ENCODE data around the gene GSTM4.
"Not testable (repeated sequence)": the region's sequence is repeated elsewhere in the genome, so short reads cannot be mapped to it uniquely, and the experiment has no call there.

The GSTM4 gene

DNA sequence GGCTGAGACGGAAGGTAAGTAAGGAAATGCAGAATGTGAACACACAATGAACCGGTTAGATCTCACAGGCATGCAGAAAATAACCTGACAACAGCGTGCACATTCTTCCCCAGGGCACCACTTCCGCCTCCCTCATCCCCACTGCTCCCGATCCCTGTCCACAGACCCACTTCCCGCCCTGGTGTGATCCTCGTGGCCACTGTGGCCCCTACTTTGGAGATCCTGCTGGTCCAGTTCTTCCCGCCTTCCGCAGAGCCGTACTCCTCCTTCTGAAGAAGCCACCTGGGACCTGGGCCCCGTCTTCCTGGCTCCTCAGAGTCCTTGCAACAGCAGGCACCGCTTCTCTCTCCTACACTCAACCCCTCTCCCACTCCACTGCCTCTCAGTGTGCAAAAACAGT is 1.4 kb upstream of the GSTM4 start:
- no peak for DNase-seq
- intact Hi-C loops (cut with DNase I) = no loop called here

DNA sequence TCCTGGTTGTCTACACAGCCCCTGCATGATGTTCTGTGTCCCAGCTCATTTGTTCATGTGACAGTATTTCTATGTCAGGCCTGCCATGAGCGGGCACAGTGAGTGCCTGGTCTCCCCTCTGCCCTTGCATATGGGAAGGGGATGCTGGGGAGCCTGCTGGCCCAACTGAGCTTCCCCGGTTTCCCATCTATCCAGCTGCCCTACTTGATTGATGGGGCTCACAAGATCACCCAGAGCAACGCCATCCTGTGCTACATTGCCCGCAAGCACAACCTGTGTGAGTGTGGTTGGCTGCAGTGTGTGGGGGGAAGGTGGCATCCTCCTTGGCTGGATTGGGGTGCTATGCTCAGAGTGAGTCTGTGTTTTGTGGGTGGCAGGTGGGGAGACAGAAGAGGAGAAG is 1.5 kb downstream of the GSTM4 start:
- intact Hi-C loops (cut with DNase I) = no loop called here
- DNase-seq = peak in 1 of 42 donors; percentile 31

DNA sequence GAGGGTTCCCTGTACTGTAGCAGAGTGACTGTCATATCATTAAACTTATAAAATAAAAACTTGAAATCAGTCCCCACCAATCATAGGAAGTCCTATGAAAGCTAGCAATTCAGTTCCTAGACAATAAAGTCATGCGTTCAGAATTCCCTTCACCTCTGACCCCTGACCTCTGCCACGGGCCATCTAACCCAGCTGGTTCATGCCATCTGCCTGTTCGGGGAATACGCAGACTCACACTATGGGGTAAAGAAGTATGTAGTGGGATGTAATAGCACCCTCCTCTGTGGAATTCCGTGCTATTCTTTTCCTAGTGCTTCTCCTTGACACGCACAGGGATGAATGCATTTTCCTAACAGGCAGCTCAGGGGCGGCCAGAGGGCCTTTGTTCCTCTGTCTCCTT is 2.1 kb downstream of the GSTM4 start:
- DNase-seq = peak in 1 of 42 donors; percentile 31
- intact Hi-C loops (cut with DNase I) = no loop called here

DNA sequence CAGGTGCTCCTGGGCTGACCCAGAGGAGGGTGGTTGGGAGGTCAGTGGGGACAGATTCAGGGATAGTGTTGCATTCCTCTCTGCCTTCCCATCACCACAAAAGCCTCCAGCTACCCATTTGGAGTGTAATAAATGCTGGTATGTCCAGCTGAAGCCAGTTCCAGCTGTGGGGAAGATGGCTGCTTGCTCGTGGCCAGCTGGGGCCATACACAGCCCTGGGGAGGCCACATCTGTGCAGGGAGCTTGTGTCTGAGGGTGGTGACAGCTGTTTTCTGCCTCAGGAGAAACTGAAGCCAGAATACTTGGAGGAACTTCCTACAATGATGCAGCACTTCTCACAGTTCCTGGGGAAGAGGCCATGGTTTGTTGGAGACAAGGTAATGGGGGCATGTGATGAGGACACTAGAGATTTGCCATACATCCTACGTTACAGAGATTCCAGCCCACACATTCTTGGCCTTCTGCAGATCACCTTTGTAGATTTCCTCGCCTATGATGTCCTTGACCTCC is 2.7 kb downstream of the GSTM4 start:
- peak in 1 of 42 donors; percentile 21 for DNase-seq
- intact Hi-C loops (cut with DNase I) = no loop called here

DNA sequence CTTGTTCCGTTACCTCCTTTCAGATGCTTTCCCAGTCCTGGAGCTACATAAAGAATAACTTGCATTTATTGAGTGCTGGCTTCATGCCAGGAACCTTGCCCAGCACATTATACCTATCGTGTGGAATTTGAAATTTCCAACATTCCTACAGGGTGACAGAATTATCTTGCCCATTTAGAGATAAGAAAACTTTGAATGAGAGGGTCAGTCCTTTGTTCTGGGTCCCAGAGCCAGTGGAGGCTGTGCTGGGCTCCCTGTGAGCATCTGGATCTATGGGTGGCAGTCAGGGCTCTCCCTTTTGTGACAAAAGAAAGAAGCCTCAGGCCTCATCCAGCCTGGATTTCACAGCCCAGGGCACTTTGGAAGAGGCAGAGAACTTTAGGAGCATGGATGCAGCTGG is 3.2 kb downstream of the GSTM4 start:
- peak in 1 of 42 donors; percentile 31 for DNase-seq
- intact Hi-C loops (cut with DNase I) = no loop called here

DNA sequence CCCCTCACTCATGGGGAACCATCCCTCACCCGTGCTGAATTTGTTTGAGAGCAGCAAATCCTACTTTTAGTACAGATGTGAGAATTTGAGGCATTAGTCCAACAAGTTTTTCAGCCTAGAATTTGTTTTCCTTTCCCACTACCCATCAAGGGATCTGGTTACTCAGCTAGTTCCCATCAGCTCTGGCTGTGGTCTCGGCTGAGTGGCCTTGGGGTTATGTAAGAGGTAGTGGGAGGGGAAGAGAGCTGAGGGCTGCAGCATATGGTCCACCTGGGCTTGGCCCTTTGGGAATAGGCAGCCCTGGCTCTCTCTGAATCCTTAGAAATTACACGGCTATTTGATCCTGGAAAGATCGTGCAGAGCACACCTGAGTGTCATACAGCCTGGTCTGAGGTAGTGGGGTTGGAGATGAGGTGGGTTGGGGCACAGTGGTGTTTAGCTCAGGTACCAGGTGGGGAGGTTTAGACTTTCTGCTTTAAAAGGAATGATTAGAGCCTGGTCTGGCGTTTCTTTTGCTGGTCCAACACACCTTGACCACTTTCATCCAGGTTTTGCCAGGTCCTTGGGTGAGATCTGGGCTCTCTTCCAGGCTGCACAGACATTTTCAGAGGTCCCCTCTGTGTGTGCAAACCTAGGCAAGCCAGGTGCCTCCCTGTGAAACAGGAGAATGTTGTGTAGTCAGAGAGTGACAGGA is 4.2 kb downstream of the GSTM4 start:
- intact Hi-C loops (cut with DNase I) = no loop called here

DNA sequence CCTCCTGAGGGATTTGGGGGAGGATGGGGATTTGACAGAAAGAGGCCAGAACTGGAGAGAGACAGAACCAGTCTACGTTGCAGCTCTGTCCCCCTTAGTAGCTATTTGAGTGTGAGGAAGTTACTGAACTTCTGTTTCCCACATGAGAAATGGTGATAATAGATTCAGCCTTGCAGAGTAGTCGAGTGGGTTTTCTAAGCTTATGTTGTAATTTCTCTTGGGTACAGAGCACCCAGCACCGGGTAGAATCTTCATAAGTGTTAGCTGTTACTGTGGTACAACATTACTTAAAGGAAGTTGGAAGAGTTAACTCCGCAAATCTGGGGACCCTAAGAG is 4.8 kb downstream of the GSTM4 start:
- intact Hi-C loops (cut with DNase I) = not testable (repeated sequence)
- DNase-seq = peak in 1 of 42 donors; percentile 38

More for the DNA sequence above, 4.2 kb downstream of the GSTM4 start:
- DNase-seq = peak in 1 of 42 donors; percentile 41

DNA sequence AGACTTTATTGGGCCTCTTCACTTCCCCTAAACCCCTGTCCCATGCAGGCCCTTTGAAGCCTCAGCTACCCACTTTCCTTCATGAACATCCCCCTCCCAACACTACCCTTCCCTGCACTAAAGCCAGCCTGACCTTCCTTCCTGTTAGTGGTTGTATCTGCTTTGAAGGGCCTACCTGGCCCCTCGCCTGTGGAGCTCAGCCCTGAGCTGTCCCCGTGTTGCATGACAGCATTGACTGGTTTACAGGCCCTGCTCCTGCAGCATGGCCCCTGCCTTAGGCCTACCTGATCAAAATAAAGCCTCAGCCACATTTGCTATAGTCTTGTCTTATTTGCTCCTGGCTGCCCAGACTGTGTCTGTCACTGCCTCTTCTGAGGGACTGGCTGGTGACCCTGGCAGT is 5.5 kb downstream of the GSTM4 start:
- intact Hi-C loops (cut with DNase I) = no loop called here
- peak in 1 of 42 donors; percentile 30 for DNase-seq

DNA sequence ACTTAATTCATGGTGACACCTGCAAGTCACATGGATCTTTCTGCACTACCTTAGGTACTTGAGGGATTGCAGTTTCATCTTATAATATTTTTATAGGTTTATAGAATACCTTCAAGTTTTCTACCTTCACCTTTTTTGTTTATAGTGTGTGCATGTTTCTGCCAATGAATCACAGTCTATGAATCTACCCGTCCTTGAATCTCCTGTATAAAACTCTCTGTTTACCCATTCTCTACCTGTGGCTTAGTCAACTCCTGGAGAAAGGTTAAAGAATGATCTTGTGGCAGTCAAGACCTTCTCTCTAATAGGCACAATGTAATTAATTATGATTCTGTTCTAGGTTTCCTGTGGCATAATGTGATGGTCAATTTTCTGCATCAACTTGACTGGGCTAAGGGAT is 8.8 kb downstream of the GSTM4 start:
- no peak for DNase-seq
- intact Hi-C loops (cut with DNase I) = no loop called here

DNA sequence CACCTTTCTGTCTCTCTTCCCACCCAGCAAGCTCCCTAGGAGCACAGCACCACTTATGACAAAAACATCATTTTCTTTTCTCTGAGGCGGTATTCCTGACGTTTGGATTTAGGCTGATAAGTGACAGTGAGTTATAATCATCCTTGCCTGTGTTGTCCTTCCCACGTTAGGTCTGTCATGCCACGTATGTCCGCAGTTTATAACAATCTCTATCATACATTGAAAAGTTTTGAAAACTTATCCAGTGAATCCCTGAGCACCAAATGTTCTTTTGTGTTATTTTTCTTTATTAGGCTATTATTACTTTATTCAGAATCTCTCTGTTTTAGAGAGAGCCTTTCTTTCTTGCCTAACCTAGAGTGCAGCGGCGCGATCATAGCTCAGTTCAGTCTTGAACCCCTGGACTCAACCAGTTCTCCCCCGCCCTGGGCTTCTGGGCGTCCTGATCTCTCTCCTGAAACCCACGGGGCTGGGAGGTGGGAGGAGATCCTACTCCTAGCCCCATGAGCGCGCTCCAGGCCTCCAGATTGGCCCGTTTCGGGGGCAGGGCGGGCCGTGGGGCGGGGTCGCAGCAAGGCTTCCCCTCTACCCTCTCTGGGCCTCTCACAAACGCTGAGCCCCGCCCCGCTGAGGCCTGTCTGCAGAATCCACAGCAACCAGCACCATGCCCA is 11.7 kb downstream of the GSTM4 start, which contains the start of gene GSTM2:
Gene GSTM2, plus strand, starts transcription at position 606 of the 671 bp plus-strand sequence. Its CDS starts 59 bp downstream, at position 665.
- intact Hi-C loops (cut with DNase I) = no loop called here

DNA sequence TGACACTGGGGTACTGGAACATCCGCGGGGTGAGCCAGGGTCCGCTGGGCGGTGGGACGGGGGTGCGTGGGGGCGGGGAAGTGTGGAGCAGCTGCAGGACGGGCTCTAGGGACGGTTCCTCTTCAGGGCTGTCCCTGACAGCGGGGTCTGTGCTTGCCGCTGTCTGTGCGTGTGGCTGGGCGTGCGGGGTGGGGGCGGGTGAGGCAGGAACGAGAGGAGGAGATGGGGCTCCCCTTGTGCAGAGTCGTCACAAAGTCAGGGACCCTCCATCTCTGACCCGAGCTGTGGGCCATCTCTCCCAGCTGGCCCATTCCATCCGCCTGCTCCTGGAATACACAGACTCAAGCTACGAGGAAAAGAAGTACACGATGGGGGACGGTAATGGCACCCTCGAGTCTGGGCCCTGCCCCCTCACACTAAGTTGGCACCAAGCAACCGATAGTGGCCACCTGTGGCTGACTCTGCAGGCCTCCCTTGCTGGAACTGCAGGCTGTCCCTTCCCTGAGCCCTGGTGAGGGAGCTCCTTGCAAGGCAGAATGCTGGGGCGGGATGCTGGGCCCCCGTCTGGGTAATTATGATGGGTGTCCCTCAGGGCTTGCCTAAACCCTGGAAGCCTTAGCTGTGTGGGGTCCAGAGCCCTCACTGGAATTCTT is 12.3 kb downstream of the GSTM4 start:
- intact Hi-C loops (cut with DNase I) = no loop called here
- peak in 4 of 42 donors; percentile 10 to 38 (median 18) for DNase-seq

More for the DNA sequence above, 11.7 kb downstream of the GSTM4 start, which contains the start of gene GSTM2:
- peak; percentile 84 to 98 (median 94) for DNase-seq

DNA sequence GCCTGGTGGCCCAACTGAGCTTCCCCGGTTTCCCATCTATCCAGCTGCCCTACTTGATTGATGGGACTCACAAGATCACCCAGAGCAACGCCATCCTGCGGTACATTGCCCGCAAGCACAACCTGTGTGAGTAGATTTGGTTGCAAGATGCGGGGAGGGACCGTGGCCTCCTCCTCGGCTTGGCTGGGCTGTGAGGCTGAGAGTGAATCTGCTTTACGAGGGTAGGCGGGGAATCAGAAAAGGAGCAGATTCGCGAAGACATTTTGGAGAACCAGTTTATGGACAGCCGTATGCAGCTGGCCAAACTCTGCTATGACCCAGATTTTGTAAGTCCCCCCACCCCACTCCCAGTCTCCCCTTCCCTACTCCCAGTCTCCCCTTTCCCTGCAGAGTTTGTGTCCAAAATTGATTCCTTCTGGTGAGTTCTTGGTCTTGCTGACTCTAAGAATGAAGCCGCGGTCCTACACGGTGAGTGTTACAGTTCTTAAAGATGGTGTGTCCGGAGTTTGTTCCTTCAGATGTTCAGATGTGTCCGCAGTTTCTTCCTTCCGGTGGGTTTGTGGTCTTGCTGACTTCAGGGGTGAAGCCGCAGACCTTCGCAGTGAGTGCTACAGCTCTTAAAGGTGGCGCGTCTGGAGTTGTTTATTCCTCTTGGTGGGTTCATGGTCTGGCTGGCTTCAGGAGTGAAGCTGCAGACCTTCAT is 13.5 kb downstream of the GSTM4 start:
- DNase-seq = peak in 1 of 42 donors; percentile 36
- intact Hi-C loops (cut with DNase I) = no loop called here

DNA sequence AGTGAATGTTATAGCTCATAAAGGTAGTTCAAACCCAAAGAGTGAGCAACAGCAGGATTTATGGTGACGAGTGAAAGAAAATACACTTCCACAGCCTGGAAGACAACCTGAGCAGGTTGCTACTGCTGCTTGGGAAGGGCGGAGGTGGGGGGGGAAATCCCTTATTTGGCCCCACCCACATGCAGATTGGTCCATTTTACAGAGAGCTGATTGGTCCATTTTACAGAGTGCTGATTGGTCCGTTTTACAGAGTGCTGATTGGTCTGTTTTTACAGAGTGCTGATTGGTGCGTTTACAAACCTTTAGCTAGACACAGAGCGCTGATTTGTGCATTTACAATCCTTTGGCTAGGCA is 14.0 kb downstream of the GSTM4 start:
- intact Hi-C loops (cut with DNase I); DNase-seq: not testable (repeated sequence)

DNA sequence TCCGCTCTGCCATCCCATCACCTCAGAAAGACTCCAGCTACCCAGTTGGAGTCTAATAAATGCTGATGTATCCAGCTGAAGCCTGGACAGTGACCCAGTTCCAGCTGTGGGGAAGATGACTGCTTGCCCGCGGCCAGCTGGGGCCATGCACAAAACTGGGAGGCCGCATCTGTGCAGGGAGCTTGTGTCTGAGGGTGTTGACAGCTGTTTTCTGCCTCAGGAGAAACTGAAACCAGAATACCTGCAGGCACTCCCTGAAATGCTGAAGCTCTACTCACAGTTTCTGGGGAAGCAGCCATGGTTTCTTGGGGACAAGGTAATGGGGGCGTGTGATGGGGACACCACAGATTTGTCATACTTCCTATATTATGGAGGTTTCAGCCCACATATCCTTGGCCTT is 15.2 kb downstream of the GSTM4 start:
- intact Hi-C loops (cut with DNase I) = no loop called here
- no peak for DNase-seq

DNA sequence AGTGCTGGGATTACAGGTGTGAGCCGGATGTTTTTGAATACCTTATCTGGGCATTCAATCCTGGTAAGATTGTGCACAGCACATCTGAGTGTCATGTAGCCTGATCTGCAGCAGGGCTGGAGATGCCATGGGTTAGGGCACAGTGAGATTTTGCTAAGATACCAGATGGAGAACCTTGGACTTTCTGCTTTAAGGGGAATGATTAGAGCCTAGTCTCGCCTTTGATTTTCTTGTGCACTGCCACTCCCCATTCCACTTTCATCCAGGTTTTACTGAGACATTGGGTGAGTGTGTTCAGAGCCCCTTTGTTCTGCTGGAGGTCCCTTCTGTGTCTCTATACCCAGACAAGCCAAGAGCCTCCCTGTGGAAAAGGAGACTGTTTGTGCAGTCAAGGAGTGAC is 18.0 kb downstream of the GSTM4 start:
- DNase-seq; intact Hi-C loops (cut with DNase I): not testable (repeated sequence)

DNA sequence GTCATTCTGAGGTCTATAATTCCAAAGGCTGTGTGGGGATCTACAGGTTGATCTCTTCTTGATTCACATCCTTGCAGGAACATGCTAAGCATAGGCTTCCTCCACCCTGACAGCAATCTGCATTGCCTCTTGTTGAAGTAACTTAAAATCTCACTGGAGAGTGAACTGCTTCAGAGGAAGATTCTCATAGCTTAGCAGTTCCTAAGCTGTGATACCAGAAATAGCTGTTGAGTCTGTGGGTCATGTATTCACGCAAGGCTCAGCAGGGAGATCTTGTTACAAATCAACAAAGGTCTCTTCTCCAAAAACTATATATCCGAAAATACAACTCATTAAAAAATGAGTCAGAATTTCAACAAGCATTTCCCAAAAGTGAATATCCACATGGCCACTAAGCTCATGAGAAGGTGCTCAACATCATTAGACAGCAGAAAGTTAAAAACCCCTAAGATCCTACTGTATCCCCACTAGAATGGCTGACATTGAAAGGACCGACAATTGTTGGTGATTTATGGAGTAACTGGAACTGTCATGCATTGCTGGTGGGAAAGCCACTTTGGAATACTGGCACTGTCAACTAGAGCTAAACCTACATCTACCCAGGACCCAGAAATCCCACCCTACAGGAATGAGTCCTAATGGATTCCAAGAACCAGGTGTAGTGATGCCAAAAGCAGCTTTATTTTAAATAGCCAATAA is 20.9 kb downstream of the GSTM4 start:
- DNase-seq; intact Hi-C loops (cut with DNase I): not testable (repeated sequence)

DNA sequence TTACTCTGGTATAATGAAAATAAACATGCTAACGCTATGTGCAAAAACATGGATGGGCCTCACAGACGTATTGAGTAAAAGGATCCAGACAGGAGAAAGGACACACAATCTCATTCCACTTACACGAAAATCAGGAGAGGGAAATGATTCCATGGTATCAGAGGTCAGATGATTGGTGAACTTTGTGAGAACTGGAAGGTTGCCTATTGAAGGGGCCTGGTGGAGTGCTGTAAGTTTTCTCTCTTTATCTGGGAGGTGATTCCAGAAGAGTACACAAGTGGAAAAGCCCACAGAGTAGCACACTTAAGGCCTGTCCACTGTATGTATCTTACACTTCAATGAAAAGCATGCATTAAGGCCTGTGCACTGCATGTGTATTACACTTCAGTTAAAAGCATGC is 21.6 kb downstream of the GSTM4 start:
- no peak for DNase-seq
- intact Hi-C loops (cut with DNase I) = no loop called here

DNA sequence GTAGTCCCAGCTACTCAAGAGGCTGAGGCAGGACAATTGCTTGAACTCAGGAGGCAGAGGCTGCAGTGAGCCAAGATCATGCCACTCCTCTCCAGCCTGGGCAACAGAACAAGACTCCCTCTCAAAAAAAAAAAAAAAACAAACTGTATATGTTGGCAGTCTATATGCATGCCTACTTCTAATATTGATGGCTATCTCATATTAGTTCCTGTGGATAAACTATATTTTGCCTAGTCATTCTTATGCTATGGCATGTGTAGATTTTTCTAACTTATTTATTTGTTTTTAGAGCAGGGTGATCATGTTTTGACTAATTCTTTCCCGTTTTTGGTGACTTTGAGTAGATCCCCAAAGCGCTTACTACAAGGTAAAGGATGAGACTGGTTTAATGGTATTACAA is 22.7 kb downstream of the GSTM4 start:
- DNase-seq = not testable (repeated sequence)

DNA sequence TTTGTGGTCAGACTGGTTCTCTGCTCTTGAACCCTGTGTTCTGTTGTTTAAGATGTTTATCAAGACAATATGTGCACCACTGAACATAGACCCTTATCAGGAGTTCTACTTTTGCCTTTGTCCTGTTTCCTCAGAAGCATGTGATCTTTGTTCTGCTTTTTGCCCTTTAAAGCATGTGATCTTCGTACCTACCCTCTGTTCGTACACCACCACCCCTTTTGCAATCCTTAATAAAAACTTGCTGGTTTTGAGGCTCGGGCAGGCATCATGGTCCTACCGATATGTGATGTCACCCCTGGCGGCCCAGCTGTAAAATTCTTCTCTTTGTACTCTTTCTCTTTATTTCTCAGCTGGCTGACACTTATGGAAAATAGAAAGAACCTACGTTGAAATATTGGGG is 28.9 kb downstream of the GSTM4 start:
- DNase-seq; intact Hi-C loops (cut with DNase I): not testable (repeated sequence)

More for the DNA sequence above, 22.7 kb downstream of the GSTM4 start:
- intact Hi-C loops (cut with DNase I) = not testable (repeated sequence)
